ENCODE measurements around the gene C12orf56. TPM values are rescaled to one million over a fixed set of nuclear protein-coding genes. Genes with fewer than 3 reads are reported as not detected.
A peak's percentile ranks its signal among the peaks of the same experiment; 100 is the strongest.
"Not testable (repeated sequence)": the region's sequence is repeated elsewhere in the genome, so short reads cannot be mapped to it uniquely, and the experiment has no call there.

Gene C12orf56
- total RNA-seq, 1 donor from 2014 or later = not detected

- ATAC-seq (peak; percentile 63), DNase-seq (ENCODE audit: low spot score) (no peak)
Observed at GRCh38 chr12:64252681-64253080, 137.9 kb downstream of the C12orf56 start.

DNA sequence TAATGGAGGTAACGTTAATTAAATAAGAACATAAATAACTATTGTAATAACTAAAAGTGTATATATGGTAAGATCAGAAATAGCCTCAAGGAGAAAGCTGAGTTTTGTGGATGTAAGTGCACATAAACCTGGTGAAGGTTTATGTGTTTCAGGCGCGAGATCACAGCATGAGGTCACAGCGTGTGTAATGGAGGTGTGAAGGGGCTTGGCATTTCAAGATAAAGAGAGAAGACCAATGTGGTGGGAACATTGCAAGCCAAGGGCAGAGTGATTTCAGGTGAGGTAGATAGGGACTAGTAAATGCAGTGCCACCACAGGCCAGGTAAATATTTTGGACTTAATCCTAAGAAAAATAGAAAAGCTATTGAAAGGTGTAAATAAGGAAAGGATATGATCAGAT is 146.7 kb downstream of the C12orf56 start:
- DNase-seq (ENCODE audit: low spot score) (no peak), ATAC-seq (no peak)

- DNase-seq (ENCODE audit: low spot score) (no peak), ATAC-seq (no peak)
Observed at GRCh38 chr12:64240781-64241180, 149.8 kb downstream of the C12orf56 start.

DNA sequence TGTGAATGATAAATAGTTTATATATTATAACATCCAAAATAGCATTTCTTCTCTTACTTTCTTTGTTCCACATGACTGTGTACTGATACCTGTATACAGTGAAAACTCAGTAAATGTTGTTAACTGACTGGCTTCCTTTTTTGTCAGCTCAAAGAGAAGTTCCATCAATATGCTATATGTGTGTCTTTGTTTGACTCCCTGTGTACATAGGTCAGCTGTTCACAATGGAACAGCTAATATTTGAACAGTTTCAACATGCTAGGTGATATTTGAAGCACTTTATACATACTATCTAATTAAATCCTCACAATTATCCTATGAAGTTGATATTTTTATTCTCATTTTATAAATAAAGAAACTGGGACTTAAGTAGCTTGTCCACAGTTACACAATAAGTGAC is 153.2 kb downstream of the C12orf56 start:
- no peak for ATAC-seq

DNA sequence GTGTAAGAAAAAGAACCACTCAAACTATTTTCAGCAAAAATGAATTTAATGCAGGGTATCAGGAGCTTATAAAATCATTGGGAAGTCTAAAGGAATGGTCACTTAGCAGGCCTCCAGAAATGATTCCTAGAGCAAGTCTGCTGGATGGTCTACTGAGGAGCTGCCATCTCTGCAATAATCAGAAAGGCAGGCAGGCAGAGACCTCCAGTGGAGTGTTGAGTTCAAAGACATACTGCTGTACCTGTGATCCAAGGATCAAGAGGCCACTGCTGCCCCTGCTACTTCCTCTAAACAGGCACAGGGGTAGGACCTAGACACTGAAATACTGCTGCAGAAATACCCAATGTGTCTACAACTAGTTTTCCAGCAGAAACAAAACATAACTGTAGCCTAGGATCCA is 154.0 kb downstream of the C12orf56 start:
- no peak for ATAC-seq
- DNase-seq (ENCODE audit: low spot score) = no peak

More for the DNA sequence above, 153.2 kb downstream of the C12orf56 start:
- no peak for DNase-seq (ENCODE audit: low spot score)

- DNase-seq (ENCODE audit: low spot score) (no peak), ATAC-seq (no peak)
Observed at GRCh38 chr12:64232196-64232595, 158.4 kb downstream of the C12orf56 start.

DNA sequence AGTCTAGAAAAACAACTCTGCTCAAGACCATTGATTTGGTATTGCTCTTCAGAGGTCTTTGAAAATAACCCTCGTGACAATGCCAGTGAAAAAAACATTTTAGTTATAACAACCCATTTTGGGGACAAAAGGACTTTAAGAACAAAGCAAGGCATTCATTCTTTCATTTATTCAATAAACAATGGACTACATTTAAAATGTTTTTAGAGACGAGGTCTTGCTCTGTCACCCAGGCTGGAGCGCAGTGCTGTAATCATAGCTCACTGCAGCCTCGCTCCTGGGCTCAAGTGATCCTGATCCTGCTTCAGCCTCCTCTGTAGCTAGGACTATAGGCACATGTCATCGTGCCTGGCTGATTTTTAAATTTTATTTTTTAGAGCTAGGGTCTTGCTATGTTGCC is 160.8 kb downstream of the C12orf56 start:
- ATAC-seq (no peak), DNase-seq (ENCODE audit: low spot score) (no peak)

- no peak for ATAC-seq
- no peak for DNase-seq (ENCODE audit: low spot score)
Observed at GRCh38 chr12:64229240-64229639, 161.3 kb downstream of the C12orf56 start.

GRCh38 chr12:64225626-64226025 is 164.9 kb downstream of the C12orf56 start:
- no peak for ATAC-seq

GRCh38 chr12:64222009-64222765 is 168.4 kb downstream of the C12orf56 start, which contains the start of gene KICS2:
TSS of gene KICS2 (minus strand) at chr12:64222296. CDS start at chr12:64222237, 59 bp downstream.
- ATAC-seq = peak; percentile 97
- peak; percentile 95 for DNase-seq (ENCODE audit: low spot score)

More at GRCh38 chr12:64225626-64226025, 164.9 kb downstream of the C12orf56 start:
- no peak for DNase-seq (ENCODE audit: low spot score)

DNA sequence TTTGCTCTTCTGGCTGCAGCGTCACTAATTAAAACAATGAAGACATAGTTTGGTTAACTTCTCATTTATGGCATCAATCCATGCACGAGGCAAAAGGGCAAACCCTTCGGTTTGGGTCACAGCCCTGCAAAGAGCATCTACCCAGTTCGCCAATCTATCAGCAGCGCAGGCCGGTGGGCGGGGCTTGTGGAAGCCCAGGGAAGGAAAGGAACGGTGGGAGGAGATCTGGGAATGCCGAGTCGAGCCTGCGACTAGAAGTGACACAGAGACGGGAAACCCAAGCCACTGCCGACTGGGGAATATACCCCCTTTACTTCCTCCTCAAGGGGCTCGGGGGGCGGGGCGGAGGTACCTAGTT is 168.9 kb downstream of the C12orf56 start:
- DNase-seq (ENCODE audit: low spot score) = peak; percentile 91
- ATAC-seq = peak; percentile 92

DNA sequence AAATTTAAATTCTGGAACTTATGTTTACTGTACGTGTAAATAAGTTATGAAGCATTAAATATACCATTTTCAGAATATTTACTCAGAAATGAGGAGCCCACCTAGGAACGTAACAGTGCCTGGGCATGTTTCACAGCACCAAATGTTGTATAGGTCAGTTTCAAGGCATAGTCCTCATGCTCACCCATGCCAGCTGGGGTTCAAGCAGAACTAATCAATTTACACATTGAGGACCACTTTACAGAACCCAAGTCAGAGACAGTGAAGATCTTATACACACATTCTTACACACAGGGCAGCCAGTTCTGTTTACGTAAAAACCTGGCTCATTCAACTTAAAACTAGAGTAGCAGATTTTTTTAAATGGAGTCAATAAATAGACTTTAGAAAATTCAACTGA is 170.5 kb downstream of the C12orf56 start:
- DNase-seq (ENCODE audit: low spot score) (no peak), ATAC-seq (no peak)

DNA sequence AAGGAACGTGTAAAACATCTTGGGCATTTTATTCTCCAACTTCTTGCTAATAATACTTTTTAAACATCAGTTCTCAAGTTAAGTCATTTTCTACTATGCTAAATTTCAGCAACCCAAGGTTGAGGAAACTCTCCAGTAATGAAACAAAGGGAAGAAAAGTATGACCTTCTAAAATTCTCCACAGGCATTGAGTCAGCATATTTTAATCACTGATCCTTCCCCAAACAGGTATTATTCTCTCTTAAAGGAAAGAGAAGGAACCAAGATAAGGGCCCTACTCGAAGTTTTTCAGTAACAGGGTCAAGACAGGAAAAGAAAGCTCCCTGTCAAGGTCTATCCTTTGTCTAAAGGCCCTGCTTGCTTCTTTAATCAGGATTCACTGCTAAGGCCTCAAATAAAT is 171.4 kb downstream of the C12orf56 start:
- ATAC-seq (no peak), DNase-seq (ENCODE audit: low spot score) (no peak)

GRCh38 chr12:64218597-64218996 is 172.0 kb downstream of the C12orf56 start:
- no peak for DNase-seq (ENCODE audit: low spot score)
- no peak for ATAC-seq

- DNase-seq (ENCODE audit: low spot score) = not testable (repeated sequence)
Observed at GRCh38 chr12:64217643-64218042, 172.9 kb downstream of the C12orf56 start.

GRCh38 chr12:64216239-64216638 is 174.3 kb downstream of the C12orf56 start:
- ATAC-seq (no peak), DNase-seq (ENCODE audit: low spot score) (no peak)

More at GRCh38 chr12:64217643-64218042, 172.9 kb downstream of the C12orf56 start:
- ATAC-seq = not testable (repeated sequence)

Other genes starting within 250 kb of the C12orf56 start
- 6.9 TPM for gene KICS2, start 168.5 kb downstream of the C12orf56 start, total RNA-seq
- gene XPOT, start 13.6 kb upstream of the C12orf56 start, total RNA-seq = 29.4 TPM
- gene TBK1, start 61.4 kb upstream of the C12orf56 start, total RNA-seq = 7.4 TPM
- 11.2 TPM for gene RASSF3, start 219.7 kb upstream of the C12orf56 start, total RNA-seq